Measurements from ENCODE around the gene ADGRB2.
"Not testable (repeated sequence)": the region's sequence is repeated elsewhere in the genome, so short reads cannot be mapped to it uniquely, and the experiment has no call there.

ADGRB2 gene

GRCh38 chr1:31725134-31725533 lies 39.0 kb downstream of the ADGRB2 start:
- no peak for DNase-seq

DNA sequence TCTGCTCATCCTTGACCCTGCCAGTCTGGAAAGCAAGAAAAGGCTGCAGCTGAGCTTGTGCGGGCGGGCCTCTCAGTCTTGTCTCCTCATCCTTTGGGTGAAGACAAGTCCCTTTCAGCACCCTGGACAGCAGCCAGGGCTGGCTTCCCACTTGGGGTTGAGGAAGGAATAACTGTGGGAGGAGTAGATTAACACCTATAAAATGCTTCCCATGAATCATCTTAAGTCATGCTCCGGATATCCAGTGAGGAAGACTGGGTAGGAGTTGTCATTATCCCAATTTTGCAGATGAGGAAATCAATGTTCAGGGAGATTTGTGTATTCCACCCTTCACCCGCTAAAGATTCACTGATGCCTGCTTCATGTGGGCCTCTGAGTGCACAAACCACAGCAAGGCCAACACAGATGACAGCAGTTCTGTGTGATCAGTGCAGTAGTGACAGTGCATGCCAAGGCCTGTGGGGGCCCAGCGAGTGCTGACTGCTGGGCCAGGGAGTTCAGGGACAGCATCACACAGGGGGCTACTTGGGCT lies 40.2 kb downstream of the ADGRB2 start:
- DNase-seq, result no peak

DNA sequence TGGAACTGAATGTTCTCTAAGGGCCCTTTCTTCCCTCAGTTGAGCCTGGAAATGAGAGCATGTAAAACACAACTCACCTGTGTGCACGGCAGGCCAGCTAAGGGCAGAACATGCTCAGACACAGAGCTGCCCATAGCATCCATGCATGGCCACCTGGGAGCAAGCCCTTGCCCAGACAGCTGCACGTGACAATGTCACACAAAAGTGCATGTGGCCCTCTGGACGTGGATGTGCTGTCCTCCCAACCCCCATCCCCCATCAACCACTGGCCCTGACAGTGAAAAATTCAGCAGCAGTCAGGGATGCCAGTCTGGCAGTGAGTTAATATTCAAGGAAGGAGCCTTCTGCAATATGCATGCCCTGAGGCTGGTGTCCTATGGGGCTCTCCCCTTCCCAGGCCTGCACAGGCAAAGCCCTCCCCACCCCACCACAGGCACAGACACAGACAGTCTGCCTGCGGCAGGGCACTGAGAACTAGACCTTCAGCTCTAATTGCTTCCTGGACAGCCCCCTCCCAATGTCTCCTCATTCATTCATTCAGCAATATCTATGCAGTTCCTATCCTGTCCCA lies 45.7 kb downstream of the ADGRB2 start:
- DNase-seq, result no peak

DNA sequence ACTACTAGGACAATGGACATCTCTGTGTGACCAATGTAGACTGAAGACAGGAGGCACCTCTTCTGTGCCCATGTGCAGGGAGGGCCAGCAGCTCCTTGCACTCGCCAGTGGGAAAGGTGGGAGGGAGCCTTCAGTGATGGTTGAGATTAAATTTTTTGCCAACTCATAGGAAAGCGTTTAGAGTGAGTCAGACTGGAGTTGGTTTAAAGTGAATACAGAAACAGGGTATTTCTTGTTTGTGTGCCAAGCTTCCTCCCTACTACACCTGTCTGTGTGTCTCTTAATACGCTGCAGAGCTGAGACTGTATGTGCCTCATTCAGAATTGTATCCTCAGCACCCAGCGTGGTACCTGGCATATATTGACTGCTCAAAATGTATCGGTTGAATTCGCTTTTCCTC lies 46.8 kb downstream of the ADGRB2 start:
- no peak for DNase-seq

GRCh38 chr1:31715873-31716220 lies 48.3 kb downstream of the ADGRB2 start:
- DNase-seq, result no peak

GRCh38 chr1:31715087-31715872 lies 48.9 kb downstream of the ADGRB2 start:
- no peak for DNase-seq

- no peak for DNase-seq
Observed at GRCh38 chr1:31714442-31715086, 49.6 kb downstream of the ADGRB2 start.

GRCh38 chr1:31712630-31713029 lies 51.5 kb downstream of the ADGRB2 start:
- no peak for DNase-seq

- no peak for DNase-seq
Observed at GRCh38 chr1:31712068-31712467, 52.1 kb downstream of the ADGRB2 start.

GRCh38 chr1:31708324-31708723 lies 55.8 kb downstream of the ADGRB2 start:
- DNase-seq, result no peak

GRCh38 chr1:31707711-31708110 lies 56.4 kb downstream of the ADGRB2 start:
- no peak for DNase-seq

DNA sequence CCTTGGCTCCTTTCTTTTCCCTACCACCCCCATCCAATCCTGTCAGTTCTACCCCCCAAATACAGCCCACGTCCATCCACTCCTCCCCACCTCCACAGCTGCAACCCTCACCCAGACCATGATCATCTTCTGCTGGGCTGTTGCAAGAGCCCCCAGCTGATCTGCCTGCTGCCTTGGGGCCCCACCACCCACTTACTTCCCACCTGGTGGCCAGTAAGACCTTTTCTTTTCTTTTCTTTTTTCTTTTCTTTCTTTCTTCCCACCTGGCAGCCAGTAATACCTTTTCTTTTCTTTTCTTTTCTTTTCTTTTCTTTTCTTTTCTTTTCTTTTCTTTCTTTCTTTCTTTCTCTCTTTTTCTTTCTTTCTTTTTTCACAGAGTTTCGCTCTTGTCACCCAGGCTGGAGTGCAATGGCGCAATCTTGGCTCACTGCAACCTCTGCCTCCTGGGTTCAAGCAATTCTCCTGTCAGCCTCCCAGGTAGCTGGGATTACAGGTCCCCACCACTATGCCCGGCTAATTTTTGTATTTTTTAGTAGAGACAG lies 57.0 kb downstream of the ADGRB2 start:
- DNase-seq, result not testable (repeated sequence)

GRCh38 chr1:31706384-31707058 lies 57.6 kb downstream of the ADGRB2 start:
- no peak for DNase-seq

DNA sequence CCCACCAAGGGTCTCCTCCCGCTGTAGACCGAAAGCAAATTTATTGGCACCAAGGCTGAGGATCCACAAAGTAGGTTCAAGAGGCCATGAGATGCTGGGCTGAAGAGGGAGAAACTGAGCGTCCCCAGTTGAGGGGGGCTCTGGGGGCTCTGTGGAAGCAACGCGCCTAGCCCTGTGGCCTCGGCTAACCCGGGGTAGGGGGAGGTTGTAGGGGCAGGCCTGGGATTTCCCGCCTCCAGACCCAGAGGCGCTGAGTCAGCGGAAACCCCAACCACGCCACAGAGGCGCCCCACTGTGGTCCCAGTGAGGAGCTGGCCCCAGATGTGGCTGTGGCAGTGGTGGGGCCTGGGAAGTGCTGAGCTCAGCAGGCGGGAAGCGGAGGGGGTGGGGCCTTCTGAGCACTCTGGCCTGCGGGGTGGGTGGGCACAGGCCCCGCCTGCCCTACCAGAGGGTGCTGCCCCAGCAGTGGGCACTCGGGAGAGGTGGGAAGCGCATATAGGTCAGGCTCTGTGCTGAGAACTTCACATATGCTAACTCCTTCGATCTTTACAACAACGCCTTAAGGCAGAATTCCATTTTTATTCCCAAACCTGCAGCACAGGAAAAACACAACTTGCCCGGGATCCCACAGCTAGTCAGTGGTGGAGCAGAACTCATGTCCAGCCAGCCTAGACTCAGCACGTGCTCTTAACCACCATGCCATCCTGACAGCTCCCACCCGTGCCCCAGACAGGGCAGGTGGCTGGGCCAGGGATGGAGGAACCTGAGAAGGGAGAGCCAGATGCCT lies 58.9 kb downstream of the ADGRB2 start:
- no peak for DNase-seq

- no peak for DNase-seq
Observed at GRCh38 chr1:31704271-31705079, 59.7 kb downstream of the ADGRB2 start.

- no peak for DNase-seq
Observed at GRCh38 chr1:31703431-31704270, 60.5 kb downstream of the ADGRB2 start, which contains the start of gene COL16A1. Gene COL16A1 (minus strand): TSS chr1:31704017. CDS start chr1:31702193, 1,824 bp downstream.

GRCh38 chr1:31702836-31703404 lies 61.2 kb downstream of the ADGRB2 start:
- DNase-seq, result no peak

DNA sequence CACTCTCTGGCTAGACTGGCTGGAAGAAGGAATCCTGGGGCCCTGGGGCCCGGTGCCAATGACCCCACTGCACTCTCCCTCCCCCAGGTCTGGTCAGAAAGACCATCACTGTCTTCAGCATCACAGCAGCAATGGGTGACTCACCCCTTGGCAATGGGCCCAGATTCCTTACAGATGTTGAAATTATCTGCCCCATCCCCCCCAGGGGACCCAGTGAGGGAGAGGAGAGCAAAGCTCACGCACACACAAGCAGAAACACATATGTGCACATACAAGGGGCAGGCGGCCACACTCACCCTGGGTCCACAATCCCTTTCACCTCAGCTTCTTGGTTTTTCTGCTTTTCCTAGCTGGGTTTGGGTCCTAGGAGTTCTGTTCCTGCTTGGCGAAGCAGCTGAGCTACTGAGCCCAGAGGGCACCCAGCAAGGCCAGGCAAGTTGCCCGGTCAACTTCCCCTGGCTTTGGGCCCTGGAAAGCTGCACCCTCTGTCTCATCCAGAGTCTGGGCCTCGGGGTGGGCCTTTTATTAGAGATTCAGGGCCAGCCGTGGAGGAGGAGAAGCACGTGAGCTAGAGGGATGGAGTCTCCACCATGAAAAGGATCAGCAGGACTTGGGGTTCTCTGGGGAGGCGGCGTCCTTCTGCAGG lies 62.9 kb downstream of the ADGRB2 start:
- DNase-seq, result no peak

- DNase-seq, result no peak
Observed at GRCh38 chr1:31700468-31701090, 63.6 kb downstream of the ADGRB2 start.

All from NCI-H2107 (cell line).